ENCODE results near the gene TMEM30B.
"Not testable (repeated sequence)": the region's sequence is repeated elsewhere in the genome, so short reads cannot be mapped to it uniquely, and the experiment has no call there.

Gene TMEM30B

DNA sequence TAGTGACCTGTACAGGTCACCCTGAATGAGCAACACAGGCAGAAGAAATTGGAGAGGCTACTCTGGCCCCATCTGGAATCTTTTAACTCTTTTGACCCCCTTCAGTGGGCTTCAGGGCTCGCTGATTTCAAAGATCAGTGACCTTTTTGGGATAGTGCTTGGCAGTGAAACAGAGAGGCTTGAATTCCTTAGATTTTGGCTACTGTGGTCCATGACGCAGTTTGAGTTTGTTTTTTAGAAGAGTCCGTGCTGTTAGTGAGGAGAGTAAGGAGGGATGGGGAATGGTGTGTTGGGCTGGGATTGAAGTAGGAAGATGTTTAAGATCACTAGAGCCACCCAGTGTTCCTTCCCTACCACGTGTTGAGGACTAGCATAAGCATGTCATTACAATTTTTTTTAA, 16.5 kb downstream of the TMEM30B start:
- DNase-seq: no peak

DNA sequence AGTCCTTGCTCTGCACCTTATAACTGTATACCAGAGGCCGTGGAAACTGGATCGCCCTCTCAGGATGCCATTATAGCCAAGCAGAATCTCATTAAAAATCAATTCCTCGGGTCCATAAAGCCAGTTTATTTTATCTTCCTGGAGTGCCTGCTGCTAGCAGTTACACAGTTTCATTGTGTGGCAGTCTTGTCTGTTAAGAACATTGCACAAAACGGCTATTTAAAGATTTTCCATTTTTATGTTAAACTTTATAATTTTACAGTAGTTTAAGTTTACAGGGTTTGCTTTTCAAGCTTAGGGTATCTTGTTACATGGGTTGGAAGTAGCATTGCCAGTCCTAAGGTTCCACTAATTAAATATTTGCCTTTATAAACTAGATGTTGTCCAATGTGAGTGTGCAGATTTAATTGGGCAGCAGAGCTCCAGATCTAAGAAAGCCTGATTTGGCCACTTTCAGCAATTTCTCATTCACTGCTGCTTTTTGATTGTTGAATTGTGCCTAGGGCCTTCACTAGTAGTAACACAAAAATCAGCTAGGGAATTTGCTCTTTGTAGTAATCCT, 17.0 kb downstream of the TMEM30B start:
- no peak for DNase-seq

DNA sequence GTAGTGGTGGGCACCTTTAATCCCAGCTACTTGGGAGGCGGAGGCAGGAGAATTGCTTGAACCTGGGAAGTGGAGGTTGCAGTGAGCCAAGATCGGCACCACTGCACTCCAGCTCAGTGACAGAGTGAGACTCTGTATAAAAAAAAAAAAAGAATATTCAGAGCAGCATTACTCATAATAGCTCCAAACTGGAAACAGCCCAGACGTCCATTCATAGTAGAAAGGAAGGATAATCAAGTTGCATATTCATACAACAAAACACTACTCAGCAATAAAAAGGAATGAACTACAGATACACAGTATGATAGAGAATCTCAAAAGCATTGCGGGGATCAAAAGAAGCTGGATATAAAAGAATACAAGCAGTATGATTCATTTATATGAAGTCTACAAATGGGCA, 19.1 kb downstream of the TMEM30B start:
- no peak for DNase-seq

DNA sequence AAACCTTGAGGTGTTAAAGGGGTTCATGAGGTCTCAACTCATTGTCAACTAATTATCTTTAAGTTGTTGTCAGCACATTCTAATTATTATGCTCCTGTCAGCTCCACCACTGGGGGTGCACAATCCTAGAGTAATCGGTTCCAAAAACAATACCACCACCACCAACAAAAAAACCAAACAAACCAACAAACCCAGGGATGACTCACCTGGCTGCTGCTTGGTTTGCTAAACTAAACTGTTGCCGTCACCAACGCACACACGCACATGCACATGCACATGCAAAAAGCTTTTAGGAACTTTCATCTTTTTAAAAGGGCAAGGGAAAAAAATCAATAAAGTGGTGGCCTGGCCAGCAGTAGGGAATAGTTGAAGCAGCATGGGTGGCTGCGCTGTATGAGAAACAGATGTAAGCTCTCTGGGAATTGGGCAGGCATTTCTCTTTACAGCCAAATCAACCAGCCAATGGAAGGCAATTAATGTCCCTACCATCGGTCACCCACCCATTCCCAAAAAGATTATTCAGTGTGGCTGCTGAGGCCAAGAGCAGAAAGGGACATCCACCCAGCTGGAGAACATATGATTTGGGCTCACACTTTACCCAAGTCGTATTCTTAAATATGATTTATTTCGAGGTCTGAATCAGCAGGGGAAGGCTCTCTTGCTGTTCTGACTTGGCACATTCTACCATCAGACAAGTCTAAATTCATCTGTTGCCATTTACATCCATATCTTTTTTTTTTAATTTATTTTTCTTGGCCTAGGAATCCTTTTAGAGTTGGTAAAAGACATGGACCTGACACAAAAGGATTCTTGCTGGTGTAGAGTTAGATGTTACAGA, 20.0 kb downstream of the TMEM30B start:
- DNase-seq: peak; percentile 79

DNA sequence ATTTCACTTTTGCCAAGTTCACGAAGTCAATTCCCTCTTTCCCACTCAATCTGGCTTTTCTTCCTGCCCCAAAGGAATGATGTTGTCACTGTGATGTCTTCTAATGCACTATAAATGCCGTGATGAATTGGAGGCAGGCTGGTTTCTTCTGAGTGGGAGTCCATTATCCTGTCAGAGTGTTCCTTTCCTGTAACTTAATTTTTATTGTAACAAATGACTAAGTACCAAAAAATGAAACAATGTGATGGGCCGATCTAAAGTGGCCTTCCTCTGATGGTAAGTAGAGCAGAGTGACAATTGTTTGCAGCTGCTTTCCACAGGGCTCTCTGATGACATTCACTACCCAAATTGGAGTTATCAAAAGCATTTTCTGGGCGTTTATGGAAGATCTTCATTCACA, 22.2 kb downstream of the TMEM30B start:
- DNase-seq: no peak

DNA sequence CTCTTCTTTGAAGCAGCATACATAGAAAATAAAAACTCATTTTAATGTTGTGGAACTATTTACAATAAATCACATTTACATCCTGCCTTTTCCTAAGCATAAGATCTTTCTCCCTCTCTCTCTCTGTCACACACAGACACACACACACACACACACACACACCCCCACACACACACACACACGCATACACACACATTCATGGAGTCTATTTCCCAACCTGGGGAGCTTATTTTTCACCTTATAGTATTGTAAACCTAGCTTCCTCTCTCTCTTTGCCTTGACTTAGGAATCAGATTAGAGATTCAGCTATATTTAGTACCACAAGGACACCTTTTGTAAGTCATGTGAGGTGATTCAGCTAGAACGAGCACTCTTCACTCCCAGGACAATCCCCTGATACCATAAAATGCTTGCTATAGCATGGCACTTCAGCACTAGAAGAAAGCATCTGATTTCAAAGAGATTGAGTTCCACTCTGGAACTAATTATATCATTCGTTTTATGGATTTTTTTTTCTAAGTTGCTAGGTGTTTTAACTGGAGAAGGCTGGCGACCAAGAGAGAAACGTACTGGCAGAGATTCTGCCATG, 23.6 kb downstream of the TMEM30B start:
- DNase-seq: peak; percentile 36

DNA sequence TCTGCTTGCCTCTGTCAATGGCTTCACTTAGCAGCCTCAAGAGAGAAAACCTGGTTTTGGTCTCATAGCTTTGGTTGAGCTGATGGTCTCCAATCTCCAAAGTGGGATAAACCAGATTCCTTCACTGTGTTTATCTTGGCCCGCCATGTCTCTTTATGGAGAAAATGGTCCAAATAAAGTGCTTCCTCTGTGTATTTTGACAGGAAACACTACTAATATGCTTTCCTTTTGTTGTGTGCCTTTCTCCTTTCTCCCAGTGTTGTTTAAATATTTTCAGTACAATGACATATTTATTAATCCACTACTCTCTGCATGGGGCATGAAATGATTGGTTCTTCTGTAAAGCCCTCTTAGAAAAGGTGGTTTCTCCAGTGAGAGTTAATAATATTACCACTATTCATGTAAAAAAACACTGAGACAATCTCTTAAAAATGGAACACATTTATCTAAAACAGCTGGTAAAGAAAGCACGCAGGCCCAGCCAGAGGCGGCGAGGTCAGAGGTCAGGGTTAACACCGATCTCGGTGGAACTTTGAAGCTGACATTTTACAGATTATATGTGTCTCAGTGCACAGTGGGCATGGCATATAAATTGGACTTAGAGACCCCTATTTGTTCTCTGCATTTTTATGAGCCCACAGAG, 24.2 kb downstream of the TMEM30B start:
- DNase-seq: no peak

DNA sequence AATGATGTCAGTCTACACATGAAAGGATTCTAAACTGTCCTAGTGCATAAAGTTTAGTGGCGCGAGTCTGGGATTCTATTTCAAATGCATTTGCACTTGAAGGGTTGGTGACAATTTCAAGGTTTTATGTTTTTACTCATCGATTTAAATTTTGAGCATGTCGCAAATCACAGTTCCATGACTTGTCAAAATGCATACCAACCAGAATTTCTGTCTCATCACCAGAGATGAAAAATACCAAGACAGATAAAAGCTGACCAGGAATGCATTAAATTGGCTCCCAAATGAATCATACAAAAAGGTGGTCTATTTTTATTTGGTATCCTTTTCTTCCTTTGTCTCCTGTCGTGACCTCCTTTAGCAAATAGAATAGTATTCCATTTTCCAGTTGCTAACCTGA, 25.2 kb downstream of the TMEM30B start:
- DNase-seq: no peak

DNA sequence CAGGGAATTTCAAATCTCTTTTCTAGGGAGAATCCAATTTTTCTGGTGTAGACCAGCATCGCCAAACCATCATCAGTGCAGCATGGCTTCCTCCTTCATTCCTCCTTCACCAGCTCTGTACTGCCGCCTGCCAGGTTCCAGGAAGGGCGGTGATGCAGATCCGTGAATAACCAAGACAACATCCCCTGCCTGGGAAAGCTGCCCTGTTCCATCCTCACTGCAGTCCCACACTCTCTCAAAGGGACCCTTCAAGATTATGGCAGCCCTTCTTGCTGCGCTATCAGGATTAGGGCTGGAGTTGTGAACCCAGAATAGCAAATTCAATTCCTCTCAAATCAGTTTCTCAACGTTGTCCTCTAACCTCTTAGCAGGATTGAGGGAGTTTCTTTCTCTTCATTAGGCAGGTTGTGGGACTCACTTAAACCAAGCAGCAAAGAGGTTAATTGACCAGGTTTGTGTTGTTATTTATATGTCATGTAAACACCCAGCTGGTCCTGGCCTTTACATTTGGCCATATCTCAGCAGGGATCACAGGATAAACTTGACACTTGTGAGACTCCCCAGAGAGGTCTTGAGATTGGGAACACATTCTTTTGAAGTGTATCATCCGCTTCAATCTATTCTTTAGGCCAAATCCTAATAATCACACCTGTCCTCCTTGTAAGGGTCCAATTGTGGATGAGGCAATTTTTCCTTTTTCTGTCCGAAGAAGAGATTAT, 26.2 kb downstream of the TMEM30B start:
- no peak for DNase-seq

DNA sequence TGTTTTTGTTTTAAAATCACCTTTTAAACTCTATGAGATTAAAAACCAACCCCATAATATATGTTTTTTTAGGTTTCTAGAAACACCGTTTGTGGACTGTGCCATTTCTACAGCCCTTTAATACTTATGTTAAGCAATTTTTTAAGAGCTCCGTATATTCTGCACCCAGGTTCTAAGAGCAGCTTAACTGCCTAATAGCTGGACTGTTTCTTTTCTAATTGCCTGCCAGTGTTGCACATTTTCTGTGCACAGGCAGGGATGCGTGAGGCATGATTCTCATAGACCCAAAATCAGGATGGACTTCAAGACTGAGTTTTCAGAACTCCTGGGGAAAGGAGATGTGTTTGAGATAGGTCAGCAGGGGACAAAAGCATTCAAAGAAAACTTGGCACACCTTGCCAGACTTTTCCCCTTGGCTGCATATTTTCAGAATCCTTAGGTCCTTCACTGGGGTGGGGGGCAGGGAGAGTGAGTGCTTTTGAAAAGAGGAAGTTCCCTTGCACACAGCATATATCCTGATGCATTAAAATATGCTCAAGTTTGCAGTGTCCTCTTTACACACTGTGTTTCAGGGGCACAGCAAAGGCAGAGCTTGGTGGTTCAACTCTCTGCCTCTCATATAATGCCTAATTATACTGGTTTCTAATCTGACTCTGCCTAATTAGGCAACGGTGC, 27.9 kb downstream of the TMEM30B start:
- no peak for DNase-seq

DNA sequence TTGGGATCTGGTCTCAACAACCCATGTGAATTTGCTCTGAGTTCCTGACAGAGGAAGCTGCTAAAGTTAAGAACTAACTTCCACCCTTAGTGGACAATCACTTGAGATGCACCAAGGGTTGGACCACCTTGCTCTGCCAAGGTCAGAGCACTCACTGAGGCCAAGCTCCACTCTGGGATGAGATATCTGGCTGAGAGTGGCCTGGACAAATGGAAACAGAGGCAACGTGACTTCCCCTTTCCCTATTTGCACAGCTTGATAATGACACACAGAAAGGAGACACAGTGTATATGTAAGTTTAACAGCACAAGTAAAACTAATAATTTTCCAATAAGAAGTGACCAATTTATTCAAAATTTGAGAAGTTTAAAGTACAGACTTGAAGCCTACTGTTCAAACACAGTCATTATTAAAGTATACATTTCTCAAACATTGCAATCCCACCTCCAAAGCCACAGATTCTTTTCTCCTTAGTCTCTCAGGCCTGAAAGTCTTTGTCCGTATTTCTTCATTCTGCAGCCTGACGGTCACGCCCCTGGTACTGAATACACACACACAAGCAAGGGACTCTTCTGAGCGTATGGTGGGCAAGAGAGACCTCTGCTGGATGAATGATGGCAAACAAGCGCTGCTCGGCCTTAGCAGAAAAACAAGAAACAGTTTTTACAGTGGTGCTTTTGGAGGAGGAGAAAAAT, 28.6 kb downstream of the TMEM30B start:
- peak; percentile 85 for DNase-seq

DNA sequence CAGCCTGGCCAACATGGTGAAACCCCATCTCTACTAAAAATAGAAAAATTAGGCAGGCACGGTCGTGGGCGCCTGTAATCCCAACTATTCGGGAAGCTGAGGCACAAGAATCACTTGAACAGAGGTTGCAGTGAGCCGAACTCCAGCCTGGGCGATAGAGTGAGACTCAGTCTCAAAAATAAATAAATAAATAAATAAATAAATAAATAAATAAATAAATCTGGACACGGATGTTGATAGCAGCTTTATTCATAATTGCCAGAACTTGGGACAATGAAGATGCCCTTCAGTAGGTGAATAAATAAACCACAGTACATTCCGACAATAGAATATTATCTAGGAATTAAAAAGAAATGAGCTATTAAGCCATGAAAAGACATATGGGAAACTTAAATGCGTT, 31.1 kb downstream of the TMEM30B start:
- DNase-seq: no peak

DNA sequence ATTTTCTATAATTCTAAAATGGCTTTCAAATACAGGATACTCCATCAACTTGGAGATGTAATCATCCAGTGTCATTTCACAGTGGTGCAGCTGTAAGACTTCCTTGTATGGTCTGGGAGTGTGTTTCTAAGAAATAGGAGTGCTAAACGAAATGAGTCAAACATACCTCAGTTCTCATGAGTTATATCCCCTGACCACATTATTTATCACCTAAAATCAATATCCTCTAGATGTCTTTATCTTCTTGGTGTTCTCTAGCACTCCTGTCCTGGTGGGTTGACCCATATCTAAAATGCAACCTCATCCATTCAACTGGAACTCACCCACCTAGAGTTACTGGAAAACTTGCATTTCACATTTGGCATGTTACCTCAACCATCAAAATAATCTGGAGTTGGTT, 33.2 kb downstream of the TMEM30B start:
- no peak for DNase-seq

DNA sequence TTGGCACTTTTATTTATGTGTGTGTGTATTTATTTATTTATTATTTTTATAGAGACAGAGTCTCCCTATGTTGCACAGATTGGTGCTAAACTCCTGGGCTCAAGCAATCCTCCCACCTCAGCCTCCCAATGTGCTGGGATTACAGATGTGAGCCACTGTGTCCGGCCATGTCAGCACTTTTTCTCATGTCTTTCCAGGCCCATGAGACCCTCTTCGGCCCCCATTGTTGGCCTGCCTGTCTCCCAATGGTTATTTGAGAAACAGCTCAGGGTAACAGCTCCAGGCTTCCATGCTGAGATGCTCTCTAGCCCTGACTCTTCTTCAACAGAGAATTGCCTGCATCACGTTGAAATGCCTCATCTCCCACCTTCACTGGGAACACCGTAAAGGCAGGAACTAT, 34.4 kb downstream of the TMEM30B start:
- no peak for DNase-seq

DNA sequence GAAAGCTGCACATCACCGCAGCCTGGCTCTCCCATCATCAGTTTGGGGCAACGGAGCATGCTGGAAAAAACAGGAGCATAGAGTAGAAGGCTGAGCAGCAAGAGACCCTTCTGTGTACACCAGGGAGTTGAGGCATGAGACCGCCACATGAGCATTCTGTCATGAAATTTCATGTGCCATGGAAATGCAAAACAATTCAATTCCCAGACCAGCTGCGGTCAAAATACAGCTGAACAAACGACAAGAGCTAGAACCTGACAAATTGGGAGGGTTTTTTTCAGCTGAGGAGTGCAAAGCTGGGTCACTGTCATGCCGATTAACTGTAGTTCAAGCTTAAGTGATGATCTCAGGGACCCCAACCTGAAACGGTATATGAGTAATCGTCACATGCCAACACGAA, 37.1 kb downstream of the TMEM30B start:
- no peak for DNase-seq

DNA sequence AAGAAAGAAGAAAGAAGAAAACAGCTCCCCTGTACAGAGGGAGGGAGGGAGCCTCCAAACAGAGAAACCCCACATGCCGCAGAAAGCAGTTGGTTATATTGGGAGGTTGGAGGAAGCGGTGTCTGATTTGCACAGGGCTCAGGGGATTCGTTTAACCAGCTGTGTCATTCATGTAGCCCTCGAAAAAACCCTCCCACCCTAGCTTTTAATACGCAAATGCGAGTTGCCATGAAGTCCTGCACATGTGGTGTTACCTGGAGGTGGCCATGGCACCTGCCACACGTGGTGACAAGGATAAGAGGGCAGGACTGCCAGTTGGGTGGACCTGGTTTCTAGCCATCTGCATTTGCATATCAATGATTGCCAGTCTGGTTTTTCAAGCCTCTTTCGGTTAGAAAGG, 40.9 kb downstream of the TMEM30B start:
- DNase-seq: no peak

DNA sequence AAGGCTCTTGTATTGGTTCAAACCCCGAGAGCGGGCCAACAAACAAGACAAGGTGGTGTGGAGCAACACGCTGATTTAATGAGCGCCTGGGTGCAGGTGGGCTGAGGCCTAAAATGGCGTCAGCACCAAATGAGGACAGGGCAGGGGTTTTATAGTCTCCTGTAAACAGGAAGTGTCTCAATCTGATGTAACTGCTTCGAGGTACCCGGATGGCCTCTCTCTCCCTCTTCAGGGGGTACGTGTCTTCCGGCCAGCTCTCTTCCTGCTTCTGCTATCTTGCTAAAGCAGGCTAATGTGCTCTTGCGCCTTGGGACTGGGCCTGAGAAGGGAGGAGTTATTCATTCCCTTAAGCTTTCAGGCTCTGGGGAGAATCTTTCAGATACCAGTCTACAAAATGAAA, 41.9 kb downstream of the TMEM30B start:
- not testable (repeated sequence) for DNase-seq

DNA sequence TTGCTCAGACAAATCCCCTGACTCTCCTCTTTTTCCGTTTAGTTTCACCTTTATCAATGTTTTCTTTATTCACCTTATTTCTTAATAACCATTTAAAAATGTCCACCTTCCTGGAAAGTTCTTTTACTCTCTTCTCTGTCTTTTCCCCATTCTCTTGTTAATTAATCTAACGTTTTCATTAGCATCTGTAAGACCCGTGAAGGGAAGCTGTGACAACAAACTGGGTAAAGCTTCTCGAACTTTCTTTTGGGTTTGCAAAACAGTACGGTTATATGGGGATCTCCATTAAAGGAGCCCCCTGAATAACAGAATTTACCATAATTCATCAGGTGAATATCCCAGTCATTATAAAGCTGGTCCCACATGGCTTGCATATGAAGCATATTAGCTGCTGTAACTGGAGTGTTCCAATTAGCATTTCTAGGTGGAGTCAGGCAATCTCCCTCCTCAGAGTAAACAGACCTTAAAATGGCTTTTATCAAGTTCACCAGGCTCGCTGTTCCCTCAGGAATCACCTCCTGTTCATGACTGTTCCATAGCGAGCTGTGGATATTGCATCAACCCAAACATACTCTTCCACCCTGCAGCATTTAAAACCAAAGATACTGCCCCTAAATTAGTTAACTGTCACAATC, 42.4 kb downstream of the TMEM30B start:
- no peak for DNase-seq

DNA sequence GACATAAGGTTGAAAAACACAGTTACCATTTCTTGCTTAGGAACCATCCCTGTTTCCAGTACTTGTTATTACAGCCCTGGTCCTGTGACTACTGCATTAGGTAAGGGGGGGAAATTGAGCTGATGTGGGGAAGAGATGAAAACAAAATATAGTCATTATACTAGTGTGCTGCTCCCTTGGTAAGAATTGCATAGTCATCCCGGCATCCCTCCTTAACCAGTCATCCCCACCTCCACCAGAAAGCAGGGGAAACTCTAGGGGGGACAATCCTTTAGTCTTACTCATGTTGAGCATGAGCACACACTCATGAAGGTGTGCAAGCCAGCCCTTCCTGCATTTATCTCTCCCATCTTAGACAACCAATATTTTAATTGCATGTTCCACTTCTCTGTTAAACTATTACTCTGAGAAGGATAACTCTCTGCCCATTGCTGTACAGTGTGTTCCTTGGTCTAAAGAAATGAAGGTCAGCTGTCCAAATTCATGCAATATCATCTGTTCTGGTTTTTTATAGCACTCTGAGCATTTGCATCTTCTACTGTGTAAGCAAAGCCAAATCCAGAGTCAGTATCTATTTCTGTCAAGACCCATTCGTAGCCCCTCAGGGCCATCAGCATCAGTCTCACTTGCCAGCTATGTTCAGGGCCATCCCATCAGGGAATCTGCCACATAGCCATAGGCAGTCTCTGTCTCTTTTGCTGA, 46.8 kb downstream of the TMEM30B start:
- DNase-seq: no peak

DNA sequence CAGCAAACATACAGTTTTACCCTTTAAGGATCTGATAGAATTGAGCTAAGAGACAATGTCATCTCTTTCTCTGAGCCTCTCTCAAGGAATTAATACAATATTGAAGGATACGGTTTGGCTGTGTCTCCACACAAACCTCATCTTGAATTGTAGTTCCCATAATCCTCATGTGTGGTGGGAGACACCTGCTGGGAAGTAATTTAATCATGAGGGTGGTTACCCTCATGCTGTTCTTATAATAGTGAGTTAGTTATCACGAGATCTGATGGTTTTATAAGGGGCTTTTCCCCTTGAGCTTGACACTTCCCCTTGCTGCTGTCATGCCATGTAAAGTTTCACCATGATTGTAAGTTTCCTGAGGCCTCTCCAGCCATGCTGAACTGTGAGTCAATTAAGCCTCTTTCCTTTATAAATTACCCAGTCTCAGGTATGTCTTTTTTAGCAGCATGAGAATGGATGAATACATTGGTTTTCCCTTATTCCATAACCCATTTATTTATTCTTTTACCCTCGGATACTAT, 47.6 kb downstream of the TMEM30B start:
- no peak for DNase-seq

DNA sequence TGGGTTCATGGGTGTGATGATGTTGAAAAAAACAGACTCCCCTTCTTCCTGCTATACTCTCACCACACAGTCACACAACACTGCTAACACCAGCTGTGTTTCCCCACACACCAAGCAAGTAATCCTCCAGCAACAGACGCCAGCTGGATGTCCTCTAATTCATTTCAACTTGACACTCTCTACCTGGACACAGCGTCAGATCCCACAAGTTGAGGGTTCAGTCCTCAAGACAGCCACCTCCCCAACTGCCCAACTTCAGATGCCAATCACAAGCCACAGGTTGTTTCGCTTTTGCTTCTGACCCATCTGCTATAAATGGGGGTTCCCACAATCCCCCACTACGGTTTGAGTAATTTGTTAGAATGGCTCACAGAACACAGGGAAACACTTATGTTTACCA, 49.3 kb downstream of the TMEM30B start:
- no peak for DNase-seq

Measured in DMS53 (cell line).